Fibroblast of skin of left biceps (primary cell): ENCODE results near the gene CETP.
"Not testable (repeated sequence)": the region's sequence is repeated elsewhere in the genome, so short reads cannot be mapped to it uniquely, and the experiment has no call there.

ENCODE experiments used
- DNase-seq, 2 experiments: peaks; one replicate each; pipeline ENCODE4 v3.0.0-alpha.2; 2013; ENCODE audit warnings: low read depth in 2 of 2

The CETP gene

GRCh38 chr16:56980792-56981724 is 19.3 kb downstream of the CETP start:
- DNase-seq = no peak

- DNase-seq = no peak
Measured at GRCh38 chr16:56981729-56982271, 20.1 kb downstream of the CETP start.

DNA sequence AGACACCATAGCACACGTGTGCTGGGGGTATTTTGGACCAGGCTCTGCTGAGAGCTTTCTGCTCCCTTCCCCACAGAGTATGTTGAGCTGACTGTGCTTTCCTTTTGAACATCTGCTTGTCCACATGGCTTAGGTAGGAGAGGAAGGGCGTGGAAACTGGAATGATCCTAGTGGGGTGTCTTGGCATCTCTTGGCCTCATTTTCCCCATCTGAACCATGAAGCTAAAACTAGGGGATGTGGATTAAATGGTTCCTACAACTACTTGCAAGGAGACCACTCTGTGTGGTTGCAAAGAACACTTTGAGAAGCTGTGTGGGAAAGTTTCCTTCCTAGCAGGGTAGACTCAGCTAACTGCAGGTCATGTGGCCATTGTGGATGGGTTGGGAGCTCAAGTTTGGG is 20.9 kb downstream of the CETP start:
- DNase-seq = no peak

DNA sequence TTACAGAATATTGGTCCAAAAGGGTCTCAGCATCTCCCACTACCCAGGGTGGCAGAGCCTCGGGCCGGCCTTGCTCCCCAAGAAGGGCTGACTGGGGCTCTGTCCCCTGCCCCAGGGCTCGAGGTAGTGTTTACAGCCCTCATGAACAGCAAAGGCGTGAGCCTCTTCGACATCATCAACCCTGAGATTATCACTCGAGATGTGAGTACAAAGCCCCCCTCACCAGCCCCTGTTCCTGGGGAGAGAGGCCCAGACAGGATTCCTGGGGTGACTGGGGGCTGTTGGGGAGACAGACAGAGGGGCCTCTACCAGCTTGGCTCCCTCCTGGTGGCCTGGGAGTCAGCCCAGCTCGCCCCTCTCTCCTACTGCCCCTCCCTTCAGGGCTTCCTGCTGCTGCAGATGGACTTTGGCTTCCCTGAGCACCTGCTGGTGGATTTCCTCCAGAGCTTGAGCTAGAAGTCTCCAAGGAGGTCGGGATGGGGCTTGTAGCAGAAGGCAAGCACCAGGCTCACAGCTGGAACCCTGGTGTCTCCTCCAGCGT is 21.5 kb downstream of the CETP start:
- DNase-seq = no peak

- DNase-seq = no peak
Measured at GRCh38 chr16:56984639-56985038, 22.9 kb downstream of the CETP start.

GRCh38 chr16:56985288-56985961 is 23.7 kb downstream of the CETP start:
- peak; percentile 59 to 62 for DNase-seq

- no peak for DNase-seq
Measured at GRCh38 chr16:56985962-56986360, 24.2 kb downstream of the CETP start.

- no peak for DNase-seq
Measured at GRCh38 chr16:56986361-56986760, 24.6 kb downstream of the CETP start.

- DNase-seq = not testable (repeated sequence)
Measured at GRCh38 chr16:56986908-56987307, 25.2 kb downstream of the CETP start.

DNA sequence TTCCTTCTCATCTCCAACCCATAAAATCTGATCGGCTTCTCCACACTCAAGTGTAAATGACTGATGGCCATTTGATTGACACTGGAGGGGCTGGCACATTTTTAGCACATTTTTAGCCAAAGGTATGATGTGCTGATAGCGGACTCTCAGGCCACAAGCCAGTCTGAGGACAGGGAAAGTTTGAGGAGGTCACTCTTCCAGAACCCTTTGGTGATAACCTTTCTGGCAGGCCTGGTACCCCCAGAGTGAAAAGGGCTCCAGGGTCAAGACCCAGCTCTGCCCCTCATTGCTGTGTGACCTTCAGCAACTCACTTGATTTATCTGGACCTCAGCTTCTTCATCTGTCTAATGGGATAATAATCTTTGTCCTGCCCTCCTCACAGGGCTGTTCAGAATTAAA is 25.9 kb downstream of the CETP start:
- no peak for DNase-seq

GRCh38 chr16:56988161-56988947 is 26.6 kb downstream of the CETP start:
- DNase-seq = no peak

GRCh38 chr16:56988948-56989945 is 27.5 kb downstream of the CETP start, which contains the start of gene NLRC5:
Gene NLRC5, plus strand, starts transcription at chr16:56989557. Its CDS starts 31,156 bp downstream, at chr16:57020713.
- DNase-seq = peak; percentile 49 to 52

GRCh38 chr16:56989988-56990387 is 28.2 kb downstream of the CETP start:
- DNase-seq = no peak

GRCh38 chr16:56990407-56991286 is 28.9 kb downstream of the CETP start:
- no peak for DNase-seq

DNA sequence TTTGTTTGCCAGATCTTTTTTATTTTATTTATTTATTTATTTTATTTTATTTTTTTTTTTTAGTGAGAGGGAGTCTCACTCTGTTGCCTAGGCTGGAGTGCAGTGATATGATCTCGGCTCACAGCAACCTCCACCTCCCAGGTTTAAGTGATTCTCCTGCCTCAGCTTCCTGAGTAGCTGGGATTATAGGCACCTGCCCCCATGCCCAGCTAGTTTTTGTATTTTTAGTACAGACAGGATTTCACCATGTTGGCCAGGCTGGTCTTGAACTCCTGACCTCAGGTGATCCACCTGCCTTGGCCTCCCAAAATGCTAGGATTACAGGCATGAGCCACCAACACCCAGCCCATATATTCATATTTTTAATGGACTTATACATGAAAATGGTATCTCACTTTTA is 30.7 kb downstream of the CETP start:
- DNase-seq = not testable (repeated sequence)

DNA sequence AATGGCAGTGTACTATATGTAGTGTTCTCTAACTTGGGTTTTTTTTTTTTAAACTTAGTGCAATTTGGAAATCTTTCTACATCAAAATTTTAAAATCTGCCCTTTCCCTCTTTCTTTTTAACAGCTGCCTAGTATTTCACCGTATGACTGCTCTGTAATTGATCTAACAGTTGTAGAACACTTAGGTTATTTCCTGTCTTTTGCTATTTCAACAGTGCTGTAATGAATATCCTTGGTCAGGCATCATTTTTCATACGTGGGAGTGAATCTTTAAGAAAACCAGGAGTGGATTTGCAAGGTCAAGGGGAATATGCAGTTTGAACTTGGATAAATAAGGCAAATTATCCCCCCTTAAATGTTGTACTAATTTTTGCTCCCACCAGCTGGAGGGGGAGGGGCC is 31.5 kb downstream of the CETP start:
- no peak for DNase-seq

GRCh38 chr16:56994311-56994710 is 32.6 kb downstream of the CETP start:
- DNase-seq = no peak

DNA sequence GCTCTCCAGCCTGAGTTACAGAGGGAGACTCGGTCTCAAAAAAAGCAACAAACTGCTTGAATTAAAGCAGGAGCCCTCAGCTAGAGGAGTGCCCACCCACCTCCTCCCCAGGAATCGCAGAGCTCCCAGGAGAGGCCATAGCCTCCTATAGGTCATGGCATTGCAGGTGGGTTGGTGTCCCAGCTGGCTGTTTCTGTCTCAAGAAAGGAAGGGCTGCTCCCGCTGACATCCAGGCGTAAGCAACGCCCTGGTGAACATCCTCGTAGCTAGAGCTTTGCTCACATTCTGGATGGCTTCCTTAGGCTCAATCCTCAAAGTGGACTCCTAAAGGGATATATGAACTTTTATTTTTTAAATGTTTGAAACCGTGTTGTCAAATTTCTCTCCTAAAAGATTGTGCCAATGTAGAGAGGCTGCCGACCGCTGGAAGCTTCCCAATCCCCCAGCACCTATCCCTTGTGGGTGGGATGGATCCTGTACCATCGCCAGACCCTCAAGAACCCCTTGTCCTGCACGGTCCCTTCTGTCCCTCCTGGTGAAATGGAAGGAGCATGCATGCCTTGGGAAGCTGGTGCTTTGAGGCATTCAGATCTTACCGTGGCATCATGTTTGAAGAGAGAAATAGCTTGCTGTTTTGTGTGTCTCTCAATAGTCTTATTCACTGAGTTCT is 33.5 kb downstream of the CETP start:
- no peak for DNase-seq

DNA sequence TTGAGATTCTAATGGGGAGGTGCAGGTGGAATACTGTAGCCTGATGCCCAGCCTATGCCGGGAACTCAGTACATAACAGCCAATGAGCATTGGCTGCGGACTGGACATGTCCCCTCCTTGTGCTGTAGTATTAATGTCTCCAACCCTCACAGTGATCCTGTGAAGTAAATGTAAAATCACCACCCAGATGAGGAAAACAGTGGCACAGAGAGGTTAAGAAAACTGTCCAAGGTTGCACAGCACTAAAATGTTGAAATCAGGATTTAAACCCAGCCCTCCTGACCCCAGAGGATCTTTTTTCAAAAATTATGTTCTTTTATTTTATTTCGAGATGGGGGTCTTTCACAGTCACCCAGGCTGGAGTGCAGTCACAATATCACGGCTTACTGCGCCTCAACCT is 35.5 kb downstream of the CETP start:
- no peak for DNase-seq
